Measurements from ENCODE around the gene HSPA12A. TPM values are rescaled to one million over a fixed set of nuclear protein-coding genes. Genes with fewer than 3 reads are reported as not detected.

HSPA12A gene
- total RNA-seq, 1 donor from 2014 or later = 4.0 TPM

GRCh38 chr10:116632596-116633215, 109.7 kb downstream of the HSPA12A start:
- Mint-ChIP-seq H3K4me1 (ENCODE audit: unreplicated experiment) (no peaks in the 10 kb centered on the region), H3K36me3 (ENCODE audit: unreplicated experiment) (no peaks in the 10 kb centered on the region), H3K27me3 (ENCODE audit: unreplicated experiment) (no peaks in the 10 kb centered on the region), H3K27ac (ENCODE audit: unreplicated experiment) (no peak overlapping the region), H3K4me3 (ENCODE audit: unreplicated experiment) (no peak overlapping the region), H3K9me3 (ENCODE audit: unreplicated experiment) (no peaks in the 10 kb centered on the region)
- no peak for TF ChIP-seq CTCF (IDR thresholded peaks at IDR 0.05)
- peak; percentile 81 for DNase-seq (ENCODE audit: extremely low spot score, unreplicated experiment)

GRCh38 chr10:116631871-116632295, 110.5 kb downstream of the HSPA12A start:
- DNase-seq (ENCODE audit: extremely low spot score, unreplicated experiment) = peak; percentile 59
- Mint-ChIP-seq H3K27ac (ENCODE audit: unreplicated experiment) (no peak overlapping the region), H3K36me3 (ENCODE audit: unreplicated experiment) (no peaks in the 10 kb centered on the region), H3K27me3 (ENCODE audit: unreplicated experiment) (no peaks in the 10 kb centered on the region), H3K9me3 (ENCODE audit: unreplicated experiment) (no peaks in the 10 kb centered on the region), H3K4me1 (ENCODE audit: unreplicated experiment) (no peaks in the 10 kb centered on the region), H3K4me3 (ENCODE audit: unreplicated experiment) (no peak overlapping the region)
- no peak for TF ChIP-seq CTCF (IDR thresholded peaks at IDR 0.05)

- H3K4me1 Mint-ChIP-seq (ENCODE audit: unreplicated experiment) = no peaks in the 10 kb centered on the region
- no peaks in the 10 kb centered on the region for H3K36me3 Mint-ChIP-seq (ENCODE audit: unreplicated experiment)
- TF ChIP-seq CTCF (IDR thresholded peaks at IDR 0.05) = no peak
- DNase-seq (ENCODE audit: extremely low spot score, unreplicated experiment) = no peak
- no peaks in the 10 kb centered on the region for H3K9me3 Mint-ChIP-seq (ENCODE audit: unreplicated experiment)
- peaks cover 3% of the 10 kb centered on the region for H3K27me3 Mint-ChIP-seq (ENCODE audit: unreplicated experiment)
- no peak overlapping the region for H3K27ac Mint-ChIP-seq (ENCODE audit: unreplicated experiment)
- no peak overlapping the region for H3K4me3 Mint-ChIP-seq (ENCODE audit: unreplicated experiment)
Observed at GRCh38 chr10:116630020-116630419, 112.3 kb downstream of the HSPA12A start.

- H3K36me3 Mint-ChIP-seq (ENCODE audit: unreplicated experiment) = no peaks in the 10 kb centered on the region
- H3K27ac Mint-ChIP-seq (ENCODE audit: unreplicated experiment) = no peak overlapping the region
- H3K4me3 Mint-ChIP-seq (ENCODE audit: unreplicated experiment) = no peak overlapping the region
- peak; percentile 34 for DNase-seq (ENCODE audit: extremely low spot score, unreplicated experiment)
- no peaks in the 10 kb centered on the region for H3K4me1 Mint-ChIP-seq (ENCODE audit: unreplicated experiment)
- H3K9me3 Mint-ChIP-seq (ENCODE audit: unreplicated experiment) = no peaks in the 10 kb centered on the region
- no peak for TF ChIP-seq CTCF (IDR thresholded peaks at IDR 0.05)
- H3K27me3 Mint-ChIP-seq (ENCODE audit: unreplicated experiment) = peaks cover 3% of the 10 kb centered on the region
Observed at GRCh38 chr10:116629340-116629739, 113.0 kb downstream of the HSPA12A start.

GRCh38 chr10:116627386-116627933, 114.9 kb downstream of the HSPA12A start:
- peaks cover 3% of the 10 kb centered on the region for H3K27me3 Mint-ChIP-seq (ENCODE audit: unreplicated experiment)
- peak; percentile 11 for TF ChIP-seq CTCF (IDR thresholded peaks at IDR 0.05)
- H3K27ac Mint-ChIP-seq (ENCODE audit: unreplicated experiment) = no peak overlapping the region
- H3K4me3 Mint-ChIP-seq (ENCODE audit: unreplicated experiment) = no peak overlapping the region
- no peaks in the 10 kb centered on the region for H3K9me3 Mint-ChIP-seq (ENCODE audit: unreplicated experiment)
- H3K36me3 Mint-ChIP-seq (ENCODE audit: unreplicated experiment) = no peaks in the 10 kb centered on the region
- peak; percentile 73 for DNase-seq (ENCODE audit: extremely low spot score, unreplicated experiment)
- H3K4me1 Mint-ChIP-seq (ENCODE audit: unreplicated experiment) = no peaks in the 10 kb centered on the region
